Stimulated activated CD4-positive, alpha-beta T cell treated with anti-CD3 and anti-CD28 coated beads, Interleukin-4, amount 100 ng/mL, for 24 hours (primary cell): ENCODE results near the gene CD7.
A peak's percentile ranks its signal among the peaks of the same experiment; 100 is the strongest.

Experiments
- DNase-seq: peaks from one replicate; pipeline ENCODE4 v3.0.0-alpha.2; 2020

CD7 gene

DNA sequence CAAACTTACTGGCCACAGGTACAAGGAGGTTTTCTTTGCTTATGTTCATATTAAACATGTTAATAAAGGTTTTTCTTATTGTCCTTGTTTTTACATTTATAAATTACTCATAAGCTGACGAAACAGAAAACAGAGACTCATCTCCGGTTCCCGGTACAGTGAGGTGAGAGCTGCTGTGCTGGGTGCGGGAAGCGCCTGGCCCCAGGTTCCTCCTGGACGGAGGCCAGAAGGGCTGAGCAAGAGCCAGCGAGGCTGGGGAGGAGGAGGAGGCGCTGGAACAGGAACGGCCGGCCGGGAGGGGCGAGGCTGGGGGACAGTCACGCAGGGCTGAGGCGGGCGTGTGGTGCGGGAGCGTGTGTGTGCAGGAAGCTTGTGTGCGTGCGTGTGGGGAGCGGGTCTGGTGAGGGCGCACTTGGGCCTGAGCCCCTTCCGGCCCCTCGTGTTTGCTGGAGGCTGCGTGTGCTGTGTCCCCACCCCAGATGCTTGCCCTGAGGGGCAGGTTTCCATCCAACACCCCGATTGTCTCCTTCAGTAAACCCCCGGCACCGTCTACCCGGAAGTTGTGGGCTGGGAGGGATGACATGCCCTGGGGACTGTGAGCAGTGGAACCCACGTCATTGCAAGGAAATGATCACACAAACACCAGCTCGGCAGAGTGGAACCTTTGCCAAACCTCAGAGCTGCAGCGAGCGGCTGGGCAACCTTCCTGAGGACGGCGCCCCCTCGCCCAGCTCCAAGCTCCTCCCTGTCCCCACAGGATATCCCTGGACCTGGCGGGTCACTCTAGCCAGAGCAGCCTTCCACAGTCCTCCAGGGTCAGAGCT is 19.5 kb downstream of the CD7 start:
- peak; percentile 95 for DNase-seq

DNA sequence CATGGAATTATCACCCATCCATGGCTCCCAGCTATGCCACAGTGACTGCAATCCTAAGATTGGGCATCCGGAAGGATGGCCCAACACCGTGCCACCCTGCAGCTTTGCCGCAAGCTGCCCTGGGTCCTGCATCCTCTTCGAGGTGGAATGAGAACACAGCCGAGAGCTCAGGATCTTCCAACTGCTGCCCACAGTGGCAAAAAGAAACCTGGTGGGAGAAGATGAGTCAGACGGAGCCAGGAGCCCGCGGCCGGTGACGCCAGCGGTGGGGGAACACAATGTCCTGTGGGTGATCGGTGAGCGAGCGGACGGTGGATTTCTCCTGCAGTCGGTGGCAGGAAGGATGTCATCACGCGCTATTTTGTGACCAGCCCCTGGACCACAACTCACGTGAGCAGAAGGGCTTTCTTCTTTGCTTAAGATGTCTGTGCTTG is 20.1 kb downstream of the CD7 start:
- DNase-seq, result peak; percentile 88

DNA sequence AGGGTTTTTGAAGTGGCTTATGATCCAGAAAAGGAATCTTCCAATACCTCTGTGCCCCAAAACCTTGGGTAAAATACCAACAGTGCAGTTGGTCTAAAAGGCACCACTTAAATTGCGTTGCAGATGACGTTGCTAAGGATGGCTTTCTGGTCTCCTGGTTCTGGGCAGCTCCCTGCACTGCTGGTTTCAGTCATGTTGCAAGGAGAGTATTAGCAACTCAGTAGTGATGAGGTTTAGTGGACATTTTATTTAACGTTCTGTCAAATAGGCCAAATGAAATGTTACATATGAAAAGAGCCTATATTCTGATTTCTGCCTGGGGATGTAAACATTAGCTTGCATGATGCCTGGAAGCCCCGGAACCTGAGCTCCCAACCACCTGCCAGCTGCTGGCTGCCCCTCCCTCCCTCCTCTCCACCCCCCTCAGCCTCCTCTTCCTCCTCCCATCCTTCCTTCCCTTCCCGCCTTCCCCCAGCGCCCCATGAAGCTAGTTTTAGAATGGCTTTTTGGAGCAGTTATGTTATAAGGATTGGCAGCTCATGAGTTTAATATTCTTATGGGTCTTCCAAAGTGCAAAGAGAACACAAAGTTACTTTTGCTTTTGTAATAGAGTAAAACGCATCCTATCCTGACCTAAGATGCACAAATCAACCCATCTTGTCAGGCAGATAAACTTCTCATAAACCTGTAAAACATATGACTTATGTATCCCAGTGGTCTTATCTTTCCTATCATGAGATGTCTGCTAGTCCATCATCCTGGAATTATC is 20.7 kb downstream of the CD7 start:
- DNase-seq, result no peak

DNA sequence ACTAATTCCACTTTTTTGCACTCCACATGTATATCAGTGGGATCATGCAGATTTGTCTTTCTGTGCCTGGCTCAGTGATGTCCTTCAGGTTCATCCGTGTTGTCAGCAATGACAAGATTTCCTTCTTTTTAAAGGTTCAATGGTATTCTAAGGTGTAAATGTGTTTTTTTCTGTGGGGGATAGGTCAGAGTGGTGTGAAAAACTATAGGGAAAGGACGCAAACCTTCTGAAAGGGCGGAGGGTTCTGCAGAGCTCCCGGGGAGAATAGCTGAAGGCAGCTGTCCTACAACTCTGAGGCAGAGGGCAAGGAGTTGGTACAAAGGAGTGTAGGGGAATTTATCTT is 22.0 kb downstream of the CD7 start:
- no peak for DNase-seq

DNA sequence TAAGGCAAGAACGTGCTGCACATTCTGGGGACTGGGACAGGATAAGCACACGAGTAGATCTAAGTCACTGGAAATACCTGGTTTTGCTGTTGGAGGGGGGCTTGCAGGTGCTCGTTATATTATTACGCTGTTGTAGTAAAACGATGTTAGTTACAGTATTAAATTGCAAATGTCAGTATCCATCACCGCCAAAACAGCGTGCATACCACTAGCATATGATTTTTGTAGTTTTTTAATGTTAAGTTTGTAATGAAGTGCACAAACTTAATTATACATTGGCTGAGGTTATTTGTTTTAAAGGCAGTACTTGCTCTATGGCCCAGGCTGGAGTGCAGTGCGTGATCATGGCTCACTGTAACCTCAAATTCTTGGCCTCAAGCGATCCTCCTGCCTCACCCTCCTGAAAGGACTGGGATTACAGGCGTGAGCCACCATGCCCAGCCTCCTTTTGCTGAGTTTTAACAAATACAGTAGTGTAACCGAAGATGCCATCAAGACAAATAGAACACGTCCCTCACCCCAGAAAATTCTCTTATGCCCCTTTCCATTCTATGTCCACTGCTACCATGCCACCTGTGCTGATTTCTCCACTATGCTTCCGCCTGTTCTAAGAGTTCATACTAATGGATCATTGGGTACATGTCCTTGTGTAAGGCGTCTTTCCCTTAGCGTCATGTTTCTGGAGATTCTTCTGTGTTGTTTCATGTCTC is 23.2 kb downstream of the CD7 start:
- no peak for DNase-seq

DNA sequence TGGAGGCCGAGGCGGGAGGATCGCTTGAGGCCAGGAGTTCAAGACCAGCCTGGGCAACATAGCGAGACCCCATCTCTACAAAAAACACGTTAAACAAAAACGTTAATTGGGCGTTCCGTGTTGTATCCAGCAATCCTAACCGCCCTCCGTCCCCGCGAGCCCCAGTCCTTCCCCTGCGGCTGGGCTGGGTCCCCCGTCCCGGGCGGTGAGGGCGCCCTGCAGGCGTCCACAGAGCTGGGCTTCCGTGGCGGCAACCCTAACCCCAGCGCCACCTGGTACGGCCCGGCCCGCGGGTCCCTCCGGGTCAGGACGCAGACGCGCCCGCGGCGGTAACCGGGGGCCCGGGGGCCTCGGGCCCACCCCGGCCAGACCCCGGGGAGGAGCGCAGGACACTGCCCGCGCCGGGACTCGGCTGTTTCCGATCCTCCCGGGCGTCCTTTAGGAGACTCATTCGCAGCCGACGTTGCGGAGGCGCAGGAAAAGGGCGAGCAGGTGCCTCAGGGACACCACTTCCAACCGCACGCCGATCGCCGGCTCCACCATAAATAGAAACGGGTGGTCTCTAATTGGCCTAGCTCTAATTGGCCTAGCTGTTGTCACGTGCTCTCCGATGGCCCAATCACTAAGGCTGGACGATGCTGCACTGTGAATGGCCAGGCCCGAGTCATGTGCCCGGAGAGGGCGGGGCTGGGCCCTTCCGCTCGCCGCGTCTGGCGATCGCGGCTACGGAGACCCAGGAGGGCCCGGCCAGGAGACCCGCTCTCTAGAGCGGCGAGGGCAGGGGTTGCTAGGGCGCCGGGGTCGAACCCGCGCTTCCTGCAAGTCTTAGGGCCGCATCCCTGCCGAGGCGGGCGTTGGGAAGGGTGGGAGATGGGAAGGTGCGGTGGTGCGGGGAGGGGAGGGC is 24.9 kb downstream of the CD7 start:
- peak; percentile 94 for DNase-seq

DNA sequence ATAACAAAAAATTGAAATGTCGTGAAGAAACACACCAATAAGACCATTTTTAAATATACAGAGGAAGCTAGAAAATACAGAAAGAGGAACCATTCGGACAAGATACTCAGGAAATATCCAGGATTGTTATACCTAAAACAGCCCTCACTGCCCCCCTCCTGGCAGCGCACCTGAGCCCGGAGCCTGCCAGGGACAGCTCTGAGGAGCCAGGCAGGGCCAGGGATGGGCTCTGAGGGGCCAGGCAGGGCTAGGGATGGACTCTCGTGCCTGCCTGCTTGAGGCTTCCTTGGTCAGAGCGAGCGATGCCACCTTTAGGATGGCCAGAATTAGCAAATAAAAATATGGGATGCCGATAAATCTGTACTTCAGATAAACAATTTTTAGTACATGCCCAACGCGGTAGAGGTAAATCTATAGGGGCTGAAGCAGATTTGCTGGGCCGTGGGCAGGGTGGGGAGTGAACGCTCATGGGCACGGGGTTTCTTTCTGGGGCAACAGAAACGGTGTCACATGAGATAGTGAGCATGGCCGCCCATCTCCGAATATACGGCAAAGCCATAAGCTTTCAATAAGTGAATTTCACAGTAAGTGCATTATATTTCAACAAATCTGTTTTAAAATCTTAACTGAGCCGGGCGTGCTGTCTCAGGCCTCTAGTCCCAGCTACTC is 25.7 kb downstream of the CD7 start:
- DNase-seq, result no peak

DNA sequence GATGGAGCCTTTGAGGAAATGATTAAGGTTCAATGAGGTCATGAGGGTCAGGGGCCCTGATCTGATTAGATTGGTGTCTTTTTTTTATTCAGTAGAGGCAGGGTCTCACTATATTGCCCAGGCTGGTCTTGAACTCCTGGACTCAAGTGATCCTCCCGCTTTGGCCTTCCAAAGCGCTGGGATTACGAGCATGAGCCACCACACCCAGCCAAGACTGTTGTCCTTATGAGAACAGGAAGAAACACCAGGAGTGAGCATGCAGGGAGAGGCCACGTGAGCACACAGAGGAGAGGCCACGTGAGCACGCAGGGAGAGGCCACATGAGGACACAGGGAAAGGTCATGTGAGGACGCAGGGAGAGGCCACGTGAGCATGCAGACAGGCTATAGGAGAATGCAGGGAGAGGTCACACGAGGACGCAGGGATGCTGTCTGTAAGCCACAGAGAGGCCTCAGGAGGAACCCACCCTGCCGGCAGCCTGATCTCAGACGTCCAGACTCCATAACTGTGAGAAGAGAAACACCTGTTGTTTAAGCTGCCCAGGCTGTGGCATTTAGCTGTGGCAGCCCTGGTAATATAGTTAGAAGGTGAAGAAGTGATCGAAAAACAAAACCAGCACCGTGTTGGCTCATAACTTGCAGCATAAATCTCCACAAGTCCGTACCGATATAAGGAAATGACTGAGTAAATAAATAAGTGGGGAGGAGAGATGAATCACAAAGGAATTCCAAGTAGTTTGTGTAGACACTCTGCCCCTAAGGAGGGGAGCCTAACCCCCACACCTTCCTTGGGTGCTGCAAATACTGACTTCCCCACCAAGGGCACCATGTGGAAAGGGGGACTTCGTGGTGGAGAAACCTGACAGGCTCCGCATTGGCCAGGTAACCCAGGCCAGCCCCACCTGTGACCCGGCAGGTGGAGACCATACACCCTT is 29.3 kb downstream of the CD7 start:
- no peak for DNase-seq

DNA sequence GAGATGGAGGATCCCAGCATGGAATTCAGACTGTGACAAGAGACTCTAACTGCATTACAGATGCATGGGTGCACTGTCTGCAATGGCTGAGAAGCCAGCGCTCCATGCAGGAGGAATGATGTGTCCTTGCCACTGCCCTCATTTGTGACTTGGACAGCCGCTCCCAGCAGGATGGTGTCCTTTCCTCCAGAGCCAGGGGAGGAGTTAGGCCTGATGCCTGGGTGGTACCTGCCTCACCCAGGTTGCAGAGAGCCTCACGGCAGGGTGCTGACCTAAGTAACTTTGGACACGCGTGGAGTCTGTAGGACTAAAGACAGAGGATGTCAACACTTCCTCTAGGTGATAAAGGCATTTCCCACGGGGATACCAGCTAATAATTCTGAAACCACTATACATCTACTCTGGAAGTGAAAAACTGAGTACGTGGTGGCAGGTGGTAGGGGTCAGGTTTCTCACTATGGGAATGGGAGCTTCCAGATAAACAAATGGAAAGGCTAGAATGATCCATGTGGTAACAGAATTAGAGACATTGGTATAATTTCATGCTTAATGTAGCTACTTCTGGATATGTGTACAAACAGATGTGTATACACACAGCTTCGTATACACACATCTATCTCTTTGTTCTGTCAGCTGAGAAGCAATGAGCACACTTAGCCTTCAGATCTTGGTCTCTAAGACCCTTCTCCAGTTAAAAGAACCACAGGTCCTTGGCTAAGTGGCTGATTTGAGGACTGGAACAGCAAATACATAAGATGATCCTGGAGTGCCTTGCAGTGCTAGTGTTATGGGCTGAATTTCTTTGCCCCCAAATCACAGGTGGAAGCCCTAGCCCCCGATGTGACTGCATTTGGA is 30.2 kb downstream of the CD7 start:
- DNase-seq, result no peak

DNA sequence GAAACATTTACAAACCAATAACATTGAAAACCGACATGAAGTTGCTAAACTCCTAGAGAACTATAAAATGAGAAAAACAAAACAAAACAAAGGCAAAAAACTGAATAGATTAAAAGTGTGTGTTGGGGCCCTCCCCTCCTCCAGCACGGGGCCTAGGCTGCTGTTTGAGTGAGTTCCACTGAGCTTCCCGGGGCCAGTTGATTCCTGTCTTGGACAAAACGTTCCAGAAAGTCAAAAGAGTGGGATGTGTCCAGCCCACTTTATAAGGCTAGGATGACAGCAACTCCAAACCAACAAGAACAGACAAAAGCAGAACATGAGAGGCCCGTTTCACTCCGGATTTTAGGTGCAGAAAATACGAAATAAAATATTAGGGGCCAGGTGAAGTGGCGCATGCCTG is 32.3 kb downstream of the CD7 start:
- no peak for DNase-seq

DNA sequence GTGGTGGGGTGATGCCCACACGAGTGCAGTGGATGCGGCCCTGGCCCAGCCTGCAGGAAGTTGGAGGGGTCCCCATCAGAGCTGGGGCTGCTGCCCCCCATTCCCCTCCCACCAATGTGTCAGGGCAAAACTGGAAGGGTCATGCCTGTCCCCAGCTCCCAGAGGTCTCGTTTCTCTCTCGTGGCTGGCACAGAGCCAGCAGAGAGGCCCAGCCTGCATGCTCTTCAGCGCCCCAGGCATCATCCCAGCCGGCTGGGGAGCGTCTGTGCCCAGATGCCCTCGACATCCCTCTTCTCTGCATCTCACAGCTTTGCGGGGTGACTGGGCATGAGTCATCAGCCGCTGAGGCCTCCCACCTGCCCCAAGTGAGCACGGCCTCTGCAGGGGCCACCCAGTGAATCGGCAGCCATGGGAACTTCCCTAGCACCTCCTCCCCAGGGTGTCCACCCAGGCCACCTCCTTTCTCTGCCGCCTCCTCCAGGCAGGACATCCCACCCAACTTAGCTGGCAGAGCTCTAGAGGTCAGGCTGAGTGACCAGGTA is 34.1 kb downstream of the CD7 start:
- peak; percentile 66 for DNase-seq

DNA sequence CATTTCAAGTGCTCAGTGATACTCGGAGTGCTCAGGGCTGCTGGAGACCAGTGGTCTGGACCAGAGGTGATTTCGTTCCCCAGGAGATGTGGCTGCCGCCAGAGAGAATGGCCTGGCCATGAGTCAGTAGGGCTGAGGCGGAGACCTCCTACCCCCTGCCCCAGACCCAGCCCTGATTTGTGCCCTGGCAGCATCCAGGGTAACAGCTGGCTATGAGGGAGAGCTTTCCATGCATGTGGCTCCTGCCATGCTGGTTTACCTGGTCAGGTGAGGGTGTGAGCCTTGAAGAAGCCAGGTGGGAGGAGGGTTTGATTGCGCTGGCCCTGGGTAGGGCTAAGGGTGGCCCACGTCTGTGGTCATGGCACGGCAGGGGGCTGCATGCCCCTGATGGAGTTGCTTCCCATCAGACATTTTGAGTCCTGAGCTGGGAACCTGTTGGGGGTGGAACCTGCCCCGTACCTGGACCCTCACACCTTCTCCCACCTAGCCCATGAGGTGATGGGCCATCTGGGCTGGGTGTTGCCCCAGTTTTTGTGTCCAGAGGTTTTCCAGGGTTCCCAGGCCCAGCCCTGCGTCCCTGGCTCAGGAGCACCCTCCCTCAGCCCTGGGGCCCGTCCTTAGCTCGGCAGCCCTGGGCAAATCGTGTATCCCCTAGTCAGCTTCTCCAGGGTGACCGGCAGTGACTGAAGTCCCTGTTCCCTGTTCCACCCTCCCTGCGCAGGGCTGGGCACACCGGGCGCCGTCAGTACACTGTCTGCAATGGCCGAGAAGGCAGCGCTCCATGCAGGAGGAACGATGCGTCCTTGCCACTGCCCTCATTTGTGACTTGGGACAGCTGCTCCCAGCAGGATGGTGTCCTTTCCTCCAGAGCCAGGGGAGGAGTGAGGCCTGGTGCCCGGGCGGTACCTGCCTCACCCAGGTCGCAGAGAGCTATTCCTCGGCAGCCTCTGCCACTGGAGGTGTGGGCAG is 34.9 kb downstream of the CD7 start:
- no peak for DNase-seq

DNA sequence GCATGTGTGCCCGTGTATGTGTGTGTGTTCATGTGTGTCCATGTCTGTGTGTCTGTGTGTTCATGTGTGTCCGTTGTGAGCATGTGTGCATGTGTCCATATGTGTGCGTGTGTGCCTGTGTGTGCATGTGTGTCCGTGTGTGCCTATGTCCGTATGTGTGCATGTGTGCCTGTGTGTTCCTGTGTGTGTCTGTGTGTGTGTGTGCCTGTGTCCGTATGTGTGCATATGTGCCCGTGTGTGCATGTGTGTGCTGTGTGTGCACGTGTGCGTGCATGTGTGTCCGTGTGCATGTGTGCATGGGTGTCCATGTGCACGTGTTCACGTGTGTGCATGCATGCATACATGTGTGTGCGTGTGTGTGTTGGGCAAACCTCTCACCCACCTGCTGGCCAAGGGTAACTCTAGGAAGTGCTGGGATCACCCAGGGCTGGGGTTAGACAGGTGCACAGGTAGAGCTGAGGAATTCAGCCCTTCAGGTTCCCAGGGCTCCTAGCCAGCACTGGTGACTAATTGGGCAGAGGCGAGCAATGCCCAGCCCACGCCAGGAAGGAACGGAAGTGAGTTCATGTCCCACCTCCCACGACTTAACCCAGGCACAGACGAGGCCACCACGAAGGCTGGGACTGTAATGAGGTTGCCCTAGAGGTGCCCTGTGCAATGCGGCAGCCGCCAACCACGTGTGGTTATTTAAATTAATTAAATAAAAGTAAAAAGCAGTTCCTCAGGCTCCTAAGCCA is 35.7 kb downstream of the CD7 start:
- DNase-seq, result peak; percentile 76

DNA sequence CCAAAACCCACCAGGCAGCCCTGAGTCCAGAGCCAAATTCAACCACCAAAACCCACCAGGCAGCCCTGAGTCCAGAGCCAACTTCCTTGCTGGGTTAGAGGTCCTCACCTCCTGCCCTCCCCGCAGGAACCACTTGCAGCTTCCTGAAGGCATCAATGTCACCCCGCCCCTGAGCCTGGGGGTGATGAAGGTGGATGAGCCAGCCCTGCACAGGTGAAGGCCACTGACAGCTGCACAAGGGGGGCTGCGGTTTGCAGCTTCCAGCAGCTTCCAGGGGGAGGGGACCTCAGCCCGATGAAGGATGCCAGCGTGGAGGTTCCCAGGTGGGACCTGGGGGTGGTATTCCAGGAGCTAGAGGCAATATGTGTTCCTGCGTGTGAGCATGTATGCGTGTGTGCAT is 36.3 kb downstream of the CD7 start:
- DNase-seq, result no peak

DNA sequence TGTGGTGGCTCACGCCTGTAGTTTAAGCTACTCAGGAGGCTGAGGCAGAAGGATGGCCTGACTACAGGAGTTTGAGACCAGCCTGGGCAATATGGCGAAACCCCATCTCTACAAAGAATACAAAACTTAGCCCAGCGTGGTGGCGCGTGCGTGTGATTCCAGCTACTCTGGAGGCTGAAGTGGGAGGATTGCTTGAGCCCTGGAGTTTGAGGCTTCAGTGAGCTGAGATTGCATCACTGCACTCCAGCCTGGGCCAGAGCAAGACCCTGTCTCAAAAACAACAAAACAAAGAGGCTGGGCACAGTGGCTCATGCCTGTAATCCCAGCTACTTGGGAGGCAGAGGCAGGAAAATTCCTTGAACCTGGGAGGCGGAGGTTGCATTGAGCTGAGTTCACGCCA is 36.9 kb downstream of the CD7 start:
- DNase-seq, result no peak

DNA sequence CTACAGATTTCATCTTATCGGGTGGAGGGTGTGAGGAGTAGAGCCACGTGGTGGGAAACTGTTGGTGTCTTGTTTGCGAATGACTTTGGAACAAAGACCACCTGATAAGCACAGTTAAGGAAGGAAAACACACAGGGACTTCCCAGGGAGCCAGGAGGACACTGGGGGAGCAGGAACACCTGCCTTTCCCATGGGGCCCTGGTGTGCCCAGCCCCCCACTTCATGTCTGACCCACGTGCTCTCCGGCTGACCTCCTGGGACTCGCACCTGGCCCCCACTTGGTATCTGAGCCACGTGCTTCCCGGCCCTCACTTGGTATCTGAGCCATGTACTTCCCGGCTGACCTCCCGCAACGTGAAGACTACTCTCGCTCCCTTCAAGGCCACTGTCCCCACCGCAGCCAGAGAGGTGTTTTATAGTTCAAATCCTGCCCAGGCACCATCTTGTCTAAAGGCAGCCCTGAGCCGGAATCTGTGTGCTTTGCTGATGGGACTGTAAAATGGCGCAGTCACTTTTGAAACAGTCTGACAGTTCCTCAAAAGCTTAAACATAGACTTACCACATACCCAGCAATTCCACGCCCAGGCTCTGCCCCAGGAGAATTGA is 38.5 kb downstream of the CD7 start:
- no peak for DNase-seq

DNA sequence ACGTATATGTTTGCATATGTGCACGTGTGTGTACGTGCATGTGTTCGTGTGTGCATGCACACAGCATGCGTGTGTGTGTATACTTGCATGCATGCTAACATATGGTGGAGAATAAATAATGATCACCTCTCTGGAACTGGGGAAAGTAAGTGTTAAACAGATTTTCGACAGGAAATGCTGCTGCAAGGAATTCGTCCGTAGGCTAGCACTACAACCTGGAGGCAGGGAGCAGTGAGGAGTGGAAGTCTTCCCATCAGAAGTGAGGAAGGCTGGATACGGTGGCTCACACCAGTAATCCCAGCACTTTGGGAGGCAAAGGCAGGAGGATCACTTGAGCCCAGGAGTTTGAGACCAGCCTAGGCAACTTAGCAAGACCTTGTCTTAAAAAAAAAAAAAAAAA is 39.1 kb downstream of the CD7 start:
- DNase-seq, result no peak
